DMS79 (cell line): ENCODE measurements around the gene FAM13C.
"Not testable (repeated sequence)": the region's sequence is repeated elsewhere in the genome, so short reads cannot be mapped to it uniquely, and the experiment has no call there.

Experiments
- DNase-seq: peaks from one replicate; lab custom pipeline; 2025; lab: John Stamatoyannopoulos, UW

The FAM13C gene

DNA sequence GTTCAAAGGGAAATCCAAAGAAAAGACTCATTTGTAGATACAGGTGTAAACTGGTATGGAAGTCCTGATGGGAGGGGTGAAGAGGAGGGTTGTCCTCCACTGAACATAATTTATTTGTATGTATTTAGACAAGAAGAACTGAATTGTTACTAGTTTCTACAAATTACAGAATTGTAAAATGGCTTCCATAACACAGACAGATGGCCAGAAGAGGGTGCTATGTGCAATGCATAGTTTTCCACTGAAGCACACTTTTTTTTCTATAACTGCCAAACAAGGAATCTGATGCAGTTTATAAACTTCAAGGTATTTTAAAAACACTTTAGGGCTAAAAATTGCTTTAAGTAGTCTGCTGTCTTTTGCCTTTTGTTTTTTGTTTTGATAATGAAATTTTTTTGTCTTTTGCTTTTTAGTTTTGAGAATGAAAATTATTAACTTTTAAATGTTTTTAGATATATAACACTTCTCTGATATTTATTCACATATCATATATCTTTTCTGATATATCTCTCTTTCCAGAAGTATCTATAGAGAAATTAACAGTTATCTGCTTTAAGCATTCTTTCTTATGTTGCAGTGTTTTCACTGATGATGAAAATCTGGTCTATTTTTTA is 127.4 kb downstream of the FAM13C start:
- DNase-seq = no peak

DNA sequence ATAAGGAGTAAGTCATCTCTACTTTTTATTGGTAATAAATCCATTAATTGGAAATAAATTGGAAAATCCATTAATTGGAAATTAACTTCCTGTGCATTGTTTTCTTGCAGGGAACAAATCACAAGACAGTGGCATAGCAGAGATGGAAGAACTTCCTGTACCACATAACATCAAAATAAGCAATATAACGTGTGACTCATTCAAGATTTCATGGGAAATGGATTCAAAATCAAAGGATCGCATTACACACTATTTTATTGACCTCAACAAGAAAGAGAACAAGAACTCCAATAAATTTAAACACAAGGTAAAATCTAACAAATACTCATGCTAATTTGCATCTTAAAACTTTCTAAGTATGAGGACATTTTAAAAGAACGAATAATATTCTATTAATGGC is 128.2 kb downstream of the FAM13C start:
- no peak for DNase-seq

DNA sequence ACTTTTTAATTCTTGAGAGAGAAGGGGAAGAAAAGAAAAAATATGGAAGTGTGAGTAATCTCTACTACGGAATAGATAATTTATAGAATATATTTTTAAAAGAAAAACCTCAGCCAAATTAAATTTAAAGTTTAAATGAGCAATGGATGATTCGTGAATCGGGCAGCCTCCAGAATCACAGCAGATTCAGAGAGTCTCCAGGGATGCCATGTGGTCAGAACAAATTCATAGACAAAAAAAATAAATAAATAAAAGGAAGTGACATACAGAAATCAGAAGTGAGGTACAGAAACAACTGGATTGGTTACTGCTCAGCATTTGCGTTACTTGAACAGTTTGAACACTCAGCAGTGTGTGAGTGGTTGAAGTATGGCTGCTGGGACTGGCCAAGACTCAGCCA is 132.9 kb downstream of the FAM13C start:
- DNase-seq = no peak

DNA sequence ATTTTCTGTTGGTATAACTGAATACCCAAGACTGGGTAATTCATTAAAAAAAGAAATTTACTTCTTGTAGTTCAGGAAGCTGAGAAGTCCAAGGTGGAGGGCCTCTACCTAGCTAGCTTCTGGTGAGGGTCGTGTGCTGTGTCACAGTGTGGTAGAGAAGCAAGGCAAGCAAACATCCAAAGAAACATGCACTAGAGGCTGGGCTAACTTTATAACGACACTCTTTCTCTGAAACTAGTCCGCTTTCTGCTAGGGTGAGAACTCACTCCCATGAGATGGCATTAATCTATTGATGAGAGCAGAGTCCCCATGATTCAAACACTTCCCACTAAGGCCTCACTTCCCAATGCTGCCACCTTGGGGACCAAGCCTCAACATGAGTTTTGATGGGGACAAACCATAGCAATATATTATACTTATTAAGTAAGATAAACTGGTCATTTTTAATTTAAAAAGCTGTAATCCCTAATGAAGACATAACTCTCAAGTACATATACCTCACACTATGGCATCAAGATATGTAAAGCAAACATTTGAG is 135.1 kb downstream of the FAM13C start:
- no peak for DNase-seq

DNA sequence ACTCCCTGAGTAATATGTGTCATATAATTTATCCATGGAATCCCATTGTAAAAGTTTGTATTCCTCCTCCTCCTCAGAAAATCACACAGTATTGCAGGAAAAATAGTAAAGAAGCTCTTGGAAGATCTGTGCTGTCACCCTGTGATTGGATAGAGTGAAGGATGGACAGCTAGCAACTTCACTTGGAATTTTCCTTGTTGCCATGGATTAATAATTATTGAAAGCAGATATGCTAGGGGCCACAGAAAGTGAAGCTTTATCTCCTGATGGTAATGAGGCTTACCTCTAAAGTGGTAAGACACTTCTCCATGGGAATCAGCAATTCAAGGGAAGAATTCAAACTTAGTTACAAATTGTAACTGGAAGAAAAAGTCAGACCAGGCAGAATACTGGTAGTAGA is 137.1 kb downstream of the FAM13C start:
- no peak for DNase-seq

DNA sequence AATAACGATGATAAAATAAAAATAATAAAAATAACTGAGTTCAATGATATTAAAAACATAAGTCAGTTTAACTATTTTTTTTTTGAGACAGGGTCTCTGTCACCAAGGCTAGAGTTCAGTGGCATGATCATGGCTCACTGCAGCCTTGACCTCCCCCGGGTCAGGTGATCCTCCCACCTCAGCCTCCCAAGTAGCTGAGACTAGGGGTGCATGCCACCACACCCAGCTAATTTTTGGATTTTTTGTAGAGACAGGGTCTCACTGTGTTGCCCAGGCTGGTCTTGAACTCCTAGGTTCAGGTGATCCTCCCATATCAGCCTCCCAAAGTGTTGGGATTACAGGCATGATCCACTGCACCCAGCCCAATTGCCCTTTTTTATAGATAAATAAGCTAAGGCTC is 138.8 kb downstream of the FAM13C start:
- not testable (repeated sequence) for DNase-seq

- no peak for DNase-seq
These were observed 139.6 kb downstream of the FAM13C start for GRCh38 chr10:59222788-59223187.

DNA sequence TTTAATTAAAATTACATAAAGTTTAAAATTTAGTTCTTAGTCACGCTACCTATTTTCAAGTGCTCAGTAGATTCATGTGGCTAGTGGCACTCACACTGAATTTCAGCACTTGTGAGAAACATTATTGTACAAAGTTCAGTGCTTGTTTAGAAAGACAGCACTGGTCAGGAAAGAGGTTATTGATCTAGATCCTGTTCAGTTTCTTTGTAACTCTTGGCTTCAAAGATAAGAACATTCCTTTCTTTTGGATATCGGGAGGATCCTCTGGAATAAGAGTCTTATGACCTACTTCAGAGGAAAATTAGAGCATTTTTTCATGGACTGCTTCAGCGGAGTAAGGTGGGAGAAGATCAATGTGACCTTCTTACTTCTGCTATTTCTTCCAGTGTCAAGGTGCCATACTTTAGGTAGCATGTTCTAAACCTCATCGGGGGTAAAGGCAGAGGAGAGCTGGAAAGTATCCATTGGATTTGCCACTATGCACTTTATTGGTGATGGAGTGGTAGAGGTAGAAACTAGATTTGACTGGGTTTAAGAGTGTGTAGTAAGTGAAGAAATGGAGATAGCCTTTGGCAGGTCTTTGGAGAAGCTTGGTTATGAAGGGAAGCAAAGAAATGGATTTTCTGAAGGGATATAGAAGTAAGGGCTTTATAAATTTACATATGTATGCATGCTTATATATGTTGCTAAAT is 146.0 kb downstream of the FAM13C start:
- no peak for DNase-seq

GRCh38 chr10:59214160-59214559 is 148.2 kb downstream of the FAM13C start:
- DNase-seq = no peak

GRCh38 chr10:59212301-59212798 is 150.0 kb downstream of the FAM13C start:
- no peak for DNase-seq

DNA sequence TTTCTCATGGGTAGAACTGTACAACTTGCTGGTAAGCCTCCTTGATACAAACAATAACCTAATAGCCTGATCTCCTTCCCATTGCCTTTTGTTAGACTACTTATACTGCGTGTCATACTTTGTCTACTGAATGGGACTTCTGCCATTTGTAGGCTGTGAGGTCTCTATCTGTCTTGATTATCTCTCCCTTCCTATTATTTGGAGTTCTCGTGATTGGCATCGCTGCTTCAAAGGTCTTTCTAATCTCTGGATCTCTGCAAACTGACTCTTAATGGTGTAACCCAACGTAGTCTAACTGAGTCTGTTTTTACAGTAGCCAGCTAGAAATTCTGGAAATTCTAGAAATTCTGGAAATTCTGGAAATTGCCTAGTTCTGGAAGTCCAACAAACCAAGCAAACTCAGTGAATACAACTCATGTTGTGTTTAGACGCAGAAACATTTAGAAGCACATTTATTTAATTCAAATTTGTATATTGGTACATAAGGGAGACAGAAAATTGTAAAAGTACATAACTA is 156.1 kb downstream of the FAM13C start:
- no peak for DNase-seq
